Kidney (tissue), 14 donors: ENCODE data around the gene ING2. TPM values are rescaled to one million over a fixed set of nuclear protein-coding genes. Genes with fewer than 3 reads are reported as not detected.

ENCODE experiments used
- DNase-seq, 5 donors: peaks; one replicate each; pipeline ENCODE4 v3.0.0-alpha.2; 2013 to 2020
- FAIRE-seq: peaks from 2 replicates; lab custom pipeline; 2012; peaks lifted over from hg19 to GRCh38; lab: Jason Lieb, UNC
- H3K27ac ChIP-seq, 2 donors: one replicate each; pipeline ENCODE4 v1.7.0; 2013; ENCODE audit warnings: low read depth in 2 of 2, low read length in 2 of 2, inconsistent platforms in 1 of 2
- H3K27me3 ChIP-seq: one replicate; pipeline ENCODE4 v1.7.1; 2013; ENCODE audit warnings: low read length, inconsistent platforms; ENCODE audit not compliant: control insufficient read depth, insufficient read depth
- H3K36me3 ChIP-seq, 3 donors: one replicate each; pipeline versions ENCODE4 v1.7.0 to v1.7.1; 2013; ENCODE audit warnings: low read length in 3 of 3, control low read depth in 1 of 3, inconsistent platforms in 1 of 3; ENCODE audit not compliant: insufficient read depth in 3 of 3, control insufficient read depth in 2 of 3
- H3K4me1 ChIP-seq, 3 donors: one replicate each; pipeline versions ENCODE4 v1.7.0 to v1.7.1; 2013; ENCODE audit warnings: low read length in 3 of 3, inconsistent platforms in 1 of 3, low read depth in 1 of 3; ENCODE audit not compliant: control insufficient read depth in 2 of 3, insufficient read depth in 2 of 3
- H3K4me3 ChIP-seq, 3 donors: one replicate each; pipeline versions ENCODE4 v1.7.0 to v1.8.1; 2013; ENCODE audit warnings: low read length in 3 of 3, control low read depth in 1 of 3, inconsistent platforms in 1 of 3
- H3K9ac ChIP-seq, 3 donors: one replicate each; pipeline versions ENCODE4 v1.7.0 to v1.7.1; 2013; ENCODE audit warnings: low read length in 3 of 3, control low read depth in 1 of 3, inconsistent platforms in 1 of 3
- H3K9me3 ChIP-seq, 3 donors: one replicate each; pipeline versions ENCODE4 v1.7.0 to v1.7.1; 2013; ENCODE audit warnings: low read length in 3 of 3, control low read depth in 1 of 3, inconsistent platforms in 1 of 3; ENCODE audit not compliant: control insufficient read depth in 2 of 3, insufficient read depth in 1 of 3
- intact Hi-C: fragments of 100-400 bp; cut with DNase I; formaldehyde crosslinking; loops from one replicate; pipeline ENCODE4 v1.11.1; 2022
- polyA plus RNA-seq: library from polyadenylated mRNA; stranded (reverse); fragments of 350-450 nt; fragmentation: Illumina TruSeq; extraction: RNeasy Lipid Tissue Mini Kit (QIAGEN cat#74804); gene quantifications from one replicate; pipeline ENCODE4 v1.2.3, GENCODE V29; 2014; ENCODE audit warnings: low read depth, low replicate concordance; ENCODE audit not compliant: insufficient read depth
- total RNA-seq: library from RNA; stranded (reverse); fragmentation: NEBNext Ultra II Directional; extraction: Animal tissue kit (Norgen Biotek cat#: 25700); gene quantifications from one replicate; pipeline ENCODE4 v1.2.1, GENCODE V29; 2021
- TF ChIP-seq, protein P1 (sequence below): IDR thresholded peaks from 3 replicates; pipeline ENCODE4 v1.5.1; 2012; ENCODE audit warnings: mild to moderate bottlenecking, moderate library complexity, borderline replicate concordance; ENCODE audit not compliant: insufficient read depth; ENCODE audit errors: extremely low read depth
- donor health status: control.
- donor health status: control.
- donor health status: control.
- donor health status: control.
- donor health status: control.
- donor health status: DM: yes; HTN: yes; CAD: no.
- donor health status: Normal renal cell carcinoma (clear cell type).

Gene ING2
- total and polyA plus RNA-seq, 2 donors from 2014 or later = 7.8 to 17.3 TPM

DNA sequence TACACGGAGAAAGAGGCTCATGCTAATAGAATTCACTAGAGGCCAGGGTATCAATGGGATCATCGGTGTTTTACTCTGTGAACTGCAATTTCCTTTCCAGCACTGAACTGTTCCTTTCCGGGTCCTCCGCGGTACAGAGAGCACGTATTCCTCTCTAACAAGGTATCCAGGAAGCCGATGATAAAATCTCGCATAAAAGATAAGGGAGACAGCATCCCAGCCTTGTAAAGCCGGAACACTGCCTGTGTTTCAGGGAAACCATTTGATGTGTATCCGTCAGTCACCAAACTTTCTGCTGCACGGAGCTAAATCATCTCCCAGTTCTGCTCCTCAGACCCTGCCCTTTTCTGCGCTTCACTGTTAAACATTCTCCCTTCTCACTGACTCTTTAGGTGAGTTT lies 54.0 kb downstream of the ING2 start:
- Histone ChIP-seq H3K27ac (no peak overlapping the region), H3K4me1 (no peaks in the 10 kb centered on the region), H3K27me3 (no peaks in the 10 kb centered on the region), H3K9ac (no peak overlapping the region), H3K4me3 (no peak overlapping the region), H3K9me3 (no peaks in the 10 kb centered on the region), H3K36me3 (no peaks in the 10 kb centered on the region)
- intact Hi-C loops = no loop called here
- FAIRE-seq (no peak), DNase-seq (no peak)
- TF ChIP-seq, protein P1, sequence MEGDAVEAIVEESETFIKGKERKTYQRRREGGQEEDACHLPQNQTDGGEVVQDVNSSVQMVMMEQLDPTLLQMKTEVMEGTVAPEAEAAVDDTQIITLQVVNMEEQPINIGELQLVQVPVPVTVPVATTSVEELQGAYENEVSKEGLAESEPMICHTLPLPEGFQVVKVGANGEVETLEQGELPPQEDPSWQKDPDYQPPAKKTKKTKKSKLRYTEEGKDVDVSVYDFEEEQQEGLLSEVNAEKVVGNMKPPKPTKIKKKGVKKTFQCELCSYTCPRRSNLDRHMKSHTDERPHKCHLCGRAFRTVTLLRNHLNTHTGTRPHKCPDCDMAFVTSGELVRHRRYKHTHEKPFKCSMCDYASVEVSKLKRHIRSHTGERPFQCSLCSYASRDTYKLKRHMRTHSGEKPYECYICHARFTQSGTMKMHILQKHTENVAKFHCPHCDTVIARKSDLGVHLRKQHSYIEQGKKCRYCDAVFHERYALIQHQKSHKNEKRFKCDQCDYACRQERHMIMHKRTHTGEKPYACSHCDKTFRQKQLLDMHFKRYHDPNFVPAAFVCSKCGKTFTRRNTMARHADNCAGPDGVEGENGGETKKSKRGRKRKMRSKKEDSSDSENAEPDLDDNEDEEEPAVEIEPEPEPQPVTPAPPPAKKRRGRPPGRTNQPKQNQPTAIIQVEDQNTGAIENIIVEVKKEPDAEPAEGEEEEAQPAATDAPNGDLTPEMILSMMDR = no peak

DNA sequence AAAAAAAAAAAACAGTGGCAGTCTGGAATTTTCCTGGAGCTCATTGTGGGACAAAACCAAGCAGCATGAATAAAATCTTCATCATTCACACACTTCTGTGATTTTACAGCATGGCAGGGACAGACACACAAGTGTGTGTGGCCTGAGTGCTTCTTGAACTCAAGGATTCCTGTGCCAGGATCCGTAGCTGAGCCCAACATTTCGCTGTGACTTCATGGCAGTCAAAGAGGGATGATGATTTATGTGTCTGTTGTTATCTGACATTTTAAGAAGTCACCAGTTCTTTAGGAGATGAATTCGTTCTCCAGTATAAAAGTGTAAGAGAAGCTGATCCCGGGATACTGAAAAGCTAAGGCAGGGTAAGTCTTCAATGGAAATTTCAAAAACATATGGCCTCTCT lies 57.0 kb downstream of the ING2 start:
- no peak for DNase-seq
- Histone ChIP-seq H3K36me3 (no peaks in the 10 kb centered on the region), H3K4me1 (no peaks in the 10 kb centered on the region), H3K9me3 (no peaks in the 10 kb centered on the region), H3K4me3 (no peak overlapping the region), H3K27me3 (no peaks in the 10 kb centered on the region), H3K27ac (no peak overlapping the region), H3K9ac (no peak overlapping the region)
- TF ChIP-seq, protein P1 = no peak
- FAIRE-seq = no peak
- intact Hi-C loops = no loop called here

Other genes starting within 250 kb of the ING2 start
- gene CLDN22, start 184.8 kb upstream of the ING2 start, total RNA-seq = not detected
- gene CLDN22, start 184.8 kb upstream of the ING2 start, polyA plus RNA-seq = 0.39 TPM
- not detected for gene CLDN24, start 182.6 kb upstream of the ING2 start, total RNA-seq
- not detected for gene CLDN24, start 182.6 kb upstream of the ING2 start, polyA plus RNA-seq
- gene CDKN2AIP, start 60.4 kb upstream of the ING2 start, total RNA-seq = 15.3 TPM
- gene CDKN2AIP, start 60.4 kb upstream of the ING2 start, polyA plus RNA-seq = 11.7 TPM
- gene RWDD4, start 154.1 kb downstream of the ING2 start, total RNA-seq = 17.7 TPM
- 19.1 TPM for gene RWDD4, start 154.1 kb downstream of the ING2 start, polyA plus RNA-seq
- gene TRAPPC11, start 154.2 kb downstream of the ING2 start, total RNA-seq = 43.1 TPM
- gene TRAPPC11, start 154.2 kb downstream of the ING2 start, polyA plus RNA-seq = 13.8 TPM